GM23248 (cell line): ENCODE data around the gene TMED10. TPM values are rescaled to one million over a fixed set of nuclear protein-coding genes. Genes with fewer than 3 reads are reported as not detected.

Source experiments
- DNase-seq: peaks from one replicate; pipeline ENCODE4 v3.0.0-alpha.2; 2015
- H2AFZ ChIP-seq: fragments of 200-600 bp; sonication (generic); 2 replicates; pipeline ENCODE4 v1.6.1; 2016; ENCODE audit warnings: antibody characterized with exemption
- H3F3A ChIP-seq: fragments of 200-600 bp; sonication (generic); 2 replicates; pipeline ENCODE4 v1.6.1; 2016; ENCODE audit warnings: mild to moderate bottlenecking, antibody characterized with exemption, mixed run types; ENCODE audit not compliant: insufficient read depth
- H3K27ac ChIP-seq: fragments of 200-600 bp; sonication (generic); 2 replicates; pipeline ENCODE4 v1.5.1; 2016; ENCODE audit warnings: mild to moderate bottlenecking
- H3K27me3 ChIP-seq: fragments of 200-600 bp; sonication (generic); replicated peaks from 2 replicates; pipeline ENCODE4 v1.6.1; 2016; ENCODE audit warnings: mild to moderate bottlenecking; ENCODE audit not compliant: insufficient read depth
- H3K36me3 ChIP-seq: fragments of 200-600 bp; sonication (generic); 2 replicates; pipeline ENCODE4 v1.6.1; 2016; ENCODE audit warnings: low read depth, mild to moderate bottlenecking
- H3K4me1 ChIP-seq: fragments of 200-600 bp; sonication (generic); 2 replicates; pipeline ENCODE4 v1.6.1; 2016; ENCODE audit warnings: mild to moderate bottlenecking; ENCODE audit not compliant: insufficient read depth
- H3K4me2 ChIP-seq: fragments of 200-600 bp; sonication (generic); one replicate; pipeline ENCODE4 v1.6.1; 2016; ENCODE audit warnings: mild to moderate bottlenecking; ENCODE audit not compliant: unreplicated experiment
- H3K4me3 ChIP-seq: fragments of 200-600 bp; sonication (generic); 2 replicates; pipeline ENCODE4 v1.5.1; 2016; ENCODE audit warnings: mild to moderate bottlenecking
- H3K79me2 ChIP-seq: fragments of 200-600 bp; sonication (generic); 2 replicates; pipeline ENCODE4 v1.6.1; 2016; ENCODE audit warnings: mild to moderate bottlenecking; ENCODE audit not compliant: insufficient read depth
- H3K9ac ChIP-seq: fragments of 200-600 bp; sonication (generic); 2 replicates; pipeline ENCODE4 v1.6.1; 2016; ENCODE audit warnings: mild to moderate bottlenecking
- H3K9me2 ChIP-seq: fragments of 200-600 bp; sonication (generic); 2 replicates; pipeline ENCODE4 v1.6.1; 2016; ENCODE audit warnings: mixed run types, mild to moderate bottlenecking, moderate library complexity; ENCODE audit not compliant: insufficient read depth
- H3K9me3 ChIP-seq: fragments of 200-600 bp; sonication (generic); one replicate; pipeline ENCODE4 v1.6.1; 2017; ENCODE audit warnings: low read depth
- H4K20me1 ChIP-seq: fragments of 200-600 bp; sonication (generic); 2 replicates; pipeline ENCODE4 v1.6.0; 2016; ENCODE audit not compliant: insufficient read depth
- EZH2 ChIP-seq: fragments of 200-600 bp; sonication (generic); IDR thresholded peaks from 2 replicates; pipeline ENCODE4 v1.6.1; 2018; ENCODE audit warnings: antibody characterized with exemption, mild to moderate bottlenecking; ENCODE audit not compliant: insufficient read depth, poor library complexity, severe bottlenecking
- EZH2phosphoT487 ChIP-seq: fragments of 200-600 bp; sonication (generic); IDR thresholded peaks from 2 replicates; pipeline ENCODE4 v1.6.1; 2018; ENCODE audit warnings: antibody characterized with exemption, moderate library complexity, mild to moderate bottlenecking, low read depth; ENCODE audit not compliant: insufficient read depth
- WGBS, 2 experiments: methylation state at CpG; one replicate each; pipeline ENCODE4 v1.1.6; 2015 to 2017; ENCODE audit warnings: low lambda C conversion rate in 2 of 2, low coverage in 1 of 2; ENCODE audit errors: missing lambda C conversion rate in 2 of 2; 5-methylcytosine and 5-hydroxymethylcytosine counted together
- in situ Hi-C: fragments of 300-500 bp; cut with MboI; formaldehyde crosslinking; loops from 2 replicates; pipeline ENCODE4 v1.15.0; 2020
- polyA plus RNA-seq: library from polyadenylated mRNA; unstranded; fragments of >200 nt; fragmentation: Nextera tagmentation; extraction: Ambion mirVana; gene quantifications from 2 replicates; pipeline ENCODE4 v1.2.1, GENCODE V29; 2016
- total RNA-seq: library from RNA; depleted of rRNA; stranded (reverse); fragments of >200 nt; shearing (Covaris generic); gene quantifications from 2 replicates; pipeline ENCODE4 v1.2.3, GENCODE V29; 2014

Gene TMED10
- total and polyA plus RNA-seq, 2 experiments from 2014 or later: 363 to 553 TPM

GRCh38 chr14:75186953-75187352, 10.5 kb upstream of the TMED10 start:
- H3K36me3 ChIP-seq: no peaks in the 10 kb centered on the region
- peaks cover 25% of the 10 kb centered on the region for H3K4me1 ChIP-seq
- no peak overlapping the region for H3K4me2 ChIP-seq
- H2AFZ ChIP-seq: no peak overlapping the region
- WGBS, 2 experiments: 63 to 80% methylated on average over 2 of the region's 2 CpGs
- no peaks in the 10 kb centered on the region for H3K9me3 ChIP-seq
- no peak overlapping the region for H3K4me3 ChIP-seq
- H3K79me2 ChIP-seq: no peaks in the 10 kb centered on the region
- no peak for DNase-seq
- H3K27me3 ChIP-seq: no peaks in the 10 kb centered on the region
- in situ Hi-C loops: no loop called here
- H4K20me1 ChIP-seq: no peaks in the 10 kb centered on the region
- H3K9ac ChIP-seq: no peak overlapping the region
- TF ChIP-seq EZH2phosphoT487 (no peak), EZH2 (no peak)
- H3K27ac ChIP-seq: no peak overlapping the region
- peaks cover 22% of the 10 kb centered on the region for H3F3A ChIP-seq
- H3K9me2 ChIP-seq: no peaks in the 10 kb centered on the region

DNA sequence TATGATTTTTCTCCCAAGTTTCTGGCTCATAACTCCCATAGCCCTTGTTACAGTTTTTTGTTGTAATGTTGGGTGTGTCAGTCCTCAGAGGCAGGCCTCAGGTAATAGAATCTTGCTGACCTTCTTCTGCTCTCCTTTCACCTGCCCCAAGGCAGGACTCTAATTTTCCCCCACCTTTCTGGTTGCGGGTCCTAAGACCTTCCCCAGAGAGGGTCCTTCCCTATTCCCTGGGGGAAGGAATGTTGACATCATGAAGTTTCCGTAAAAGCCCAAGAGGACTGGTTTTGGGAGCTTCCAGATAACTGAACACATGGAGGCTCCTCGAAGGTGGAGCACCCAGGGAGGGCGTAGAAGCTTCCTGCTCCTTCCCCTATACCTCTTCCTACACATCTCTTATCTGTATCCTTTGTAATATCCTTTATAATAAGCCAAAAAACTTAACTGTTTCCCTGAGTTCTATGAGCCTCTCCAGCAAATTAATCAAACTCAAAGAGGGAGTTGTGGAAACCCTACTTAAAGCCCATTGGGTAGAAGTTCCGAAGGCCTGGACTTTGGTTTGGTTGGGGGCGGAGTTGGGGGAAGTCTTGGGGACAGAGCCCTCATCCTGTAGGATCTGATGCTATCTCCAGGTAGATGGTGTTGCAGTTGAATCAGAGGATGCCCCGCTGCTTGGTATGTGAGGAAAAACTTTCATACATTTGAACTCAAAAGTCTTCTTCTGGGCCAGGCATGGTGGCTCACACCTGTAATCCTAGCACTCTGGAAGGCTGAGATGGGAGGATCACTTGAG, 9.0 kb upstream of the TMED10 start:
- no peak overlapping the region for H3K4me3 ChIP-seq
- H3K79me2 ChIP-seq: no peaks in the 10 kb centered on the region
- no peak overlapping the region for H3K4me2 ChIP-seq
- no peaks in the 10 kb centered on the region for H4K20me1 ChIP-seq
- TF ChIP-seq EZH2: no peak
- no peak for TF ChIP-seq EZH2phosphoT487
- WGBS, 2 experiments: 88 to 90% methylated on average over 7 of the region's 7 CpGs
- H2AFZ ChIP-seq: 0 out of 2 replicates have a peak overlapping the region, but pooled peaks have one; percentile 2
- H3F3A ChIP-seq: peaks cover 22% of the 10 kb centered on the region
- H3K9ac ChIP-seq: no peak overlapping the region; the same call in 1 of the 2 replicates
- peaks cover 25% of the 10 kb centered on the region for H3K4me1 ChIP-seq
- H3K36me3 ChIP-seq: no peaks in the 10 kb centered on the region
- in situ Hi-C loops: no loop called here
- H3K9me2 ChIP-seq: no peaks in the 10 kb centered on the region
- H3K27ac ChIP-seq: peak overlapping the region; percentile 74
- H3K27me3 ChIP-seq: no peaks in the 10 kb centered on the region
- no peaks in the 10 kb centered on the region for H3K9me3 ChIP-seq
- no peak for DNase-seq

DNA sequence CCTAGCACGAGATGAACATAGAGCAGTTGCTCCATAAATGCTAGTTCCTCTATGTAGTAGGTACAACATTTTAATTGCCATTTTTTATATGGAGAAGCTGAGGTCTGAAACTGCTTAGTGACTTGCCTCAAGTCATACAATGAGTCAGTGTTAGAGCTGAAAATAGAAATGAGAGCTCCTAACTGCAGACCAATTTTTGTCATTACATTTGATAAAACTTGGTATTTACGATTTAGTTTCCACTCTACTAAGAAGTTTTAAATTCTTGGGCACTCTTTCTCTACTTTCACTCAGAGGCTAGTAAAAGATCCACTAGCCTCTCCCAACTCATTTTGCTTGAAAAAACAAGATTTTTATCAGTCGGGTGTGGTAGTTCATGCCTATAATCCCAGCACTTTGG, 8.1 kb upstream of the TMED10 start:
- DNase-seq: peak; percentile 83
- Histone ChIP-seq H3K4me2 (peak overlapping the region; percentile 53), H3K79me2 (no peaks in the 10 kb centered on the region), H3F3A (peaks cover 22% of the 10 kb centered on the region), H3K27me3 (no peaks in the 10 kb centered on the region), H3K9me2 (no peaks in the 10 kb centered on the region), H3K27ac (peak overlapping the region; percentile 74), H3K4me1 (peaks cover 25% of the 10 kb centered on the region), H4K20me1 (no peaks in the 10 kb centered on the region), H3K9ac (peak overlapping the region; percentile 54), H3K9me3 (no peaks in the 10 kb centered on the region), H3K36me3 (no peaks in the 10 kb centered on the region), H3K4me3 (0 out of 2 replicates have a peak overlapping the region, but pooled peaks have one; percentile 2), H2AFZ (peak overlapping the region; percentile 75)
- in situ Hi-C loops: no loop called here
- no peak for TF ChIP-seq EZH2phosphoT487
- no peak for TF ChIP-seq EZH2
- 48 to 51% methylated on average over 3 of the region's 3 CpGs for WGBS, 2 experiments

DNA sequence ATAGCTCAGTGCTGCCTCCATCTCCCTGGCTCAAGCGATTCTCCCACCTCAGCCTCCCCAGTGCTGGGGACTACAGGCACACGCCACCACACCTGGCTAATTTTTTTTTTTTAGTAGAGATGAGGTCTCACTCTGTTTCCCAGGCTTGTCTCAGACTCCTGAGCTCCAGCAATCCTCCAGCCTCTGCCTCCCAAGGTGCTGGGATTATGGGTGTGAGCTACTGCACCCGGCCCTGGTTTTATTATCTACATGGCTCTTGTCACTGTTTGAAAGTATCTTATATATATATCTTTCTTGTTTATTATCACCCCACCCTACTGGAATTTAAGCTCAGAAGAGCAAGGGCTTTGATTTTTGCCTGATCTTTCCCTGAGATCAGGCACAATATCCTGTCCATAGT, 7.6 kb upstream of the TMED10 start:
- Histone ChIP-seq H3K27ac (peak overlapping the region; percentile 74), H3K27me3 (no peaks in the 10 kb centered on the region), H2AFZ (no peak overlapping the region), H3K4me2 (peak overlapping the region; percentile 53), H4K20me1 (no peaks in the 10 kb centered on the region), H3K79me2 (no peaks in the 10 kb centered on the region), H3K36me3 (no peaks in the 10 kb centered on the region), H3K9me3 (no peaks in the 10 kb centered on the region), H3K9ac (0 out of 2 replicates have a peak overlapping the region, but pooled peaks have one; percentile 3), H3K9me2 (no peaks in the 10 kb centered on the region), H3K4me1 (peaks cover 25% of the 10 kb centered on the region), H3F3A (peaks cover 22% of the 10 kb centered on the region), H3K4me3 (0 out of 2 replicates have a peak overlapping the region, but pooled peaks have one; percentile 2)
- in situ Hi-C loops: no loop called here
- TF ChIP-seq EZH2phosphoT487: no peak
- no peak for TF ChIP-seq EZH2
- 90 to 92% methylated on average over 3 of the region's 3 CpGs for WGBS, 2 experiments
- DNase-seq: no peak
